ENCODE measurements around the gene CEP20.

GRCh38 chr16:15906439-15906838 is 18.0 kb upstream of the CEP20 start:
- TF ChIP-seq EZH2 (IDR thresholded peaks at IDR 0.05; ENCODE audit: insufficient read depth, poor library complexity, severe bottlenecking), result no peak
- TF ChIP-seq EZH2phosphoT487 (IDR thresholded peaks at IDR 0.05; ENCODE audit: insufficient read depth, low read depth), result no peak
